Measurements from ENCODE around the gene MED26. TPM values are rescaled to one million over a fixed set of nuclear protein-coding genes. Genes with fewer than 3 reads are reported as not detected.

MED26 gene
- total and polyA plus RNA-seq, 2 experiments from 2014 or later, result 7.4 to 15.4 TPM

GRCh38 chr19:16593181-16593580 is 34.8 kb downstream of the MED26 start:
- H3K4me2 ChIP-seq, result no peak overlapping the region
- H3K27ac Mint-ChIP-seq, result no peak overlapping the region
- TF ChIP-seq JUNB (IDR thresholded peaks at IDR 0.05; ENCODE audit: unreplicated experiment) (no peak), POLR2AphosphoS5 (IDR thresholded peaks at IDR 0.05; ENCODE audit: low read depth) (no peak), NANOG (IDR thresholded peaks at IDR 0.05; ENCODE audit: borderline replicate concordance) (no peak), ZNF114 (CRISPR knock-in tag; IDR thresholded peaks at IDR 0.05) (no peak), CTCF (conservative IDR thresholded peaks at IDR 0.05; ENCODE audit: low read depth in 2 of 2) (no peak), ETS1 (IDR thresholded peaks at IDR 0.05) (no peak)
- peaks cover 60% of the 10 kb centered on the region for H4K20me1 ChIP-seq (replicated peaks; ENCODE audit: insufficient read depth)
- DNase-seq (ENCODE audit: low spot score) (no peak), ATAC-seq (no peak)
- no peaks in the 10 kb centered on the region for H3K9me2 ChIP-seq (ENCODE audit: insufficient read depth)
- peaks cover 7% of the 10 kb centered on the region for H3K27me3 Mint-ChIP-seq (ENCODE audit: insufficient read depth, low read depth, poor library complexity)
- no peaks in the 10 kb centered on the region for H3K36me3 ChIP-seq (ENCODE audit: insufficient read depth)
- H3K4me1 Mint-ChIP-seq, result peaks cover 40% of the 10 kb centered on the region
- no peak overlapping the region; the same call in 2 of the 3 replicates for H3K4me3 Mint-ChIP-seq
- peaks cover 96% of the 10 kb centered on the region for H3K79me2 ChIP-seq (replicated peaks; ENCODE audit: insufficient read depth)
- H3K36me3 Mint-ChIP-seq (ENCODE audit: low read depth), result no peaks in the 10 kb centered on the region; the same call in 2 of the 3 replicates
- H3K4me1 ChIP-seq (ENCODE audit: insufficient read depth), result peaks cover 16% of the 10 kb centered on the region
- H3K27ac ChIP-seq (ENCODE audit: low read depth), result no peak overlapping the region
- no peaks in the 10 kb centered on the region for H3F3A ChIP-seq (replicated peaks; ENCODE audit: low read depth)
- H3K9me3 Mint-ChIP-seq, result no peaks in the 10 kb centered on the region; the same call in 2 of the 3 replicates
- no peak overlapping the region for H3K4me3 ChIP-seq
- H3K27me3 ChIP-seq (ENCODE audit: insufficient read depth), result no peaks in the 10 kb centered on the region
- H2AFZ ChIP-seq, result no peak overlapping the region

- H3K27ac ChIP-seq (ENCODE audit: low read depth), result no peak overlapping the region
- peak; percentile 54 for DNase-seq (ENCODE audit: low spot score)
- H3K4me3 ChIP-seq, result no peak overlapping the region
- H3K4me2 ChIP-seq, result peak overlapping the region; percentile 55
- Mint-ChIP-seq H3K9me3 (no peaks in the 10 kb centered on the region), H3K27me3 (ENCODE audit: insufficient read depth, low read depth, poor library complexity) (peaks cover 4% of the 10 kb centered on the region), H3K4me1 (peaks cover 51% of the 10 kb centered on the region), H3K27ac (no peak overlapping the region), H3K4me3 (no peak overlapping the region), H3K36me3 (ENCODE audit: low read depth) (no peaks in the 10 kb centered on the region; the same call in 2 of the 3 replicates)
- H3K27me3 ChIP-seq (ENCODE audit: insufficient read depth), result no peaks in the 10 kb centered on the region
- peak; percentile 42 for ATAC-seq
- no peaks in the 10 kb centered on the region for H3F3A ChIP-seq (replicated peaks; ENCODE audit: low read depth)
- peaks cover 100% of the 10 kb centered on the region for H3K79me2 ChIP-seq (replicated peaks; ENCODE audit: insufficient read depth)
- no peaks in the 10 kb centered on the region for H3K36me3 ChIP-seq (ENCODE audit: insufficient read depth)
- peaks cover 51% of the 10 kb centered on the region for H4K20me1 ChIP-seq (replicated peaks; ENCODE audit: insufficient read depth)
- no peaks in the 10 kb centered on the region for H3K9me2 ChIP-seq (ENCODE audit: insufficient read depth)
- no peak overlapping the region for H2AFZ ChIP-seq
- peaks cover 27% of the 10 kb centered on the region for H3K4me1 ChIP-seq (ENCODE audit: insufficient read depth)
- TF ChIP-seq ZNF462 (CRISPR knock-in tag; IDR thresholded peaks at IDR 0.05) (no peak), NANOG (IDR thresholded peaks at IDR 0.05; ENCODE audit: borderline replicate concordance) (no peak), ZNF114 (CRISPR knock-in tag; IDR thresholded peaks at IDR 0.05) (no peak), REST (IDR thresholded peaks at IDR 0.05; ENCODE audit: unreplicated experiment) (no peak)
Measured at GRCh38 chr19:16591803-16592556, 36.0 kb downstream of the MED26 start.
